HG02763 (cell line): ENCODE results near the gene ZBTB44.
A peak's percentile ranks its signal among the peaks of the same experiment; 100 is the strongest.
"Not testable (repeated sequence)": the region's sequence is repeated elsewhere in the genome, so short reads cannot be mapped to it uniquely, and the experiment has no call there.

ENCODE experiments used
- ATAC-seq: cut with Tn5 transposase; IDR thresholded peaks from one replicate; pipeline ENCODE4 v1.9.1; 2021; ENCODE audit warnings: mild to moderate bottlenecking, moderate library complexity; ENCODE audit not compliant: unreplicated experiment

Gene ZBTB44

GRCh38 chr11:130314750-130315285 is at the start of gene ZBTB44:
Gene ZBTB44 (minus strand): TSS chr11:130314917. CDS start chr11:130261873, 53,044 bp downstream.
- ATAC-seq, result peak; percentile 63

- no peak for ATAC-seq
These were observed 44.7 kb upstream of the ZBTB44 start for GRCh38 chr11:130359419-130359818.

- no peak for ATAC-seq
These were observed 43.7 kb upstream of the ZBTB44 start for GRCh38 chr11:130358398-130358797.

- no peak for ATAC-seq
These were observed 32.5 kb upstream of the ZBTB44 start for GRCh38 chr11:130347261-130347660.

GRCh38 chr11:130344841-130345240 is 30.1 kb upstream of the ZBTB44 start:
- no peak for ATAC-seq

GRCh38 chr11:130340671-130341319 is 26.1 kb upstream of the ZBTB44 start:
- no peak for ATAC-seq

GRCh38 chr11:130338667-130339066 is 23.9 kb upstream of the ZBTB44 start:
- ATAC-seq, result no peak

GRCh38 chr11:130337281-130338089 is 22.8 kb upstream of the ZBTB44 start:
- ATAC-seq, result no peak

GRCh38 chr11:130331397-130331796 is 16.7 kb upstream of the ZBTB44 start:
- not testable (repeated sequence) for ATAC-seq

GRCh38 chr11:130330101-130330684 is 15.5 kb upstream of the ZBTB44 start:
- no peak for ATAC-seq

- ATAC-seq, result no peak
These were observed 13.7 kb upstream of the ZBTB44 start for GRCh38 chr11:130328420-130328819.

GRCh38 chr11:130327716-130328115 is 13.0 kb upstream of the ZBTB44 start:
- no peak for ATAC-seq

- ATAC-seq, result no peak
These were observed 11.0 kb upstream of the ZBTB44 start for GRCh38 chr11:130325691-130326090.

- no peak for ATAC-seq
These were observed 9.0 kb upstream of the ZBTB44 start for GRCh38 chr11:130323452-130324450.

- ATAC-seq, result no peak
These were observed 7.4 kb upstream of the ZBTB44 start for GRCh38 chr11:130322126-130322525.

- no peak for ATAC-seq
These were observed 3.4 kb upstream of the ZBTB44 start for GRCh38 chr11:130318031-130318673.

- ATAC-seq, result no peak
These were observed 745 bp upstream of the ZBTB44 start for GRCh38 chr11:130315354-130315970.

GRCh38 chr11:130314184-130314749 is 450 bp downstream of the ZBTB44 start:
- ATAC-seq, result peak; percentile 59
